Bronchial smooth muscle cell (primary cell): ENCODE results near the gene MCCD1. TPM values are rescaled to one million over a fixed set of nuclear protein-coding genes. Genes with fewer than 3 reads are reported as not detected.

Source experiments
- total RNA-seq: library from RNA; depleted of rRNA; stranded (reverse); fragments of >200 nt; gene quantifications from 2 replicates; pipeline ENCODE4 v1.2.1, GENCODE V29; 2014

The MCCD1 gene
- total RNA-seq, result not detected in 2 replicates

GRCh38 chr6:31528821-31529328, at the start of gene MCCD1:
TSS of gene MCCD1 (plus strand) at chr6:31528962. CDS start at chr6:31529015, 53 bp downstream.

GRCh38 chr6:31497531-31498476, 31.0 kb upstream of the MCCD1 start, which contains the start of gene MICB:
TSS of gene MICB (plus strand) at chr6:31498145. CDS start at chr6:31498194, 49 bp downstream.

GRCh38 chr6:31541658-31542521, 13.1 kb downstream of the MCCD1 start, which contains the start of gene DDX39B:
TSS of gene DDX39B (minus strand) at chr6:31542003. CDS start at chr6:31540532, 1,471 bp downstream.

GRCh38 chr6:31546339-31546957, 17.7 kb downstream of the MCCD1 start, which contains the start of gene ATP6V1G2:
TSS of gene ATP6V1G2 (minus strand) at chr6:31546608. CDS start at chr6:31546559, 49 bp downstream.

GRCh38 chr6:31546958-31547726, 18.4 kb downstream of the MCCD1 start, which contains the start of gene NFKBIL1:
TSS of gene NFKBIL1 (plus strand) at chr6:31547608. CDS start at chr6:31547695, 87 bp downstream.

GRCh38 chr6:31572041-31572911, 43.5 kb downstream of the MCCD1 start, which contains the start of gene LTA:
TSS of gene LTA (plus strand) at chr6:31572289. CDS start at chr6:31572743, 454 bp downstream.

GRCh38 chr6:31575335-31575901, 46.7 kb downstream of the MCCD1 start, which contains the start of gene TNF:
TSS of gene TNF (plus strand) at chr6:31575565. CDS start at chr6:31575742, 177 bp downstream.

Other genes with a start within 250 kb of the MCCD1 start
- gene HLA-B, start 171.8 kb upstream of the MCCD1 start, total RNA-seq, result 124 and 192 TPM in 2 replicates
- 46.5 and 68.6 TPM in 2 replicates for gene MICA, start 125.4 kb upstream of the MCCD1 start, total RNA-seq
- gene MICB, start 30.8 kb upstream of the MCCD1 start, total RNA-seq, result 3.1 and 6.1 TPM in 2 replicates
- gene DDX39B, start 13.0 kb downstream of the MCCD1 start, total RNA-seq, result 324 and 339 TPM in 2 replicates
- gene ATP6V1G2, start 17.6 kb downstream of the MCCD1 start, total RNA-seq, result 8.9 and 10.4 TPM in 2 replicates
- 32.9 and 39.4 TPM in 2 replicates for gene NFKBIL1, start 18.6 kb downstream of the MCCD1 start, total RNA-seq
- gene LTA, start 43.3 kb downstream of the MCCD1 start, total RNA-seq, result not detected in 2 replicates
- not detected in 2 replicates for gene TNF, start 46.6 kb downstream of the MCCD1 start, total RNA-seq
- gene LTB, start 53.5 kb downstream of the MCCD1 start, total RNA-seq, result not detected in 2 replicates
- gene LST1, start 57.3 kb downstream of the MCCD1 start, total RNA-seq, result 0.09 and 0.32 TPM in 2 replicates
- gene NCR3, start 64.0 kb downstream of the MCCD1 start, total RNA-seq, result not detected in 2 replicates
- not detected in 2 replicates for gene AIF1, start 86.3 kb downstream of the MCCD1 start, total RNA-seq
- 18.4 and 18.6 TPM in 2 replicates for gene PRRC2A, start 91.8 kb downstream of the MCCD1 start, total RNA-seq
- gene BAG6, start 123.7 kb downstream of the MCCD1 start, total RNA-seq, result 81.1 and 90.6 TPM in 2 replicates
- 1.6 and 1.8 TPM in 2 replicates for gene APOM, start 126.9 kb downstream of the MCCD1 start, total RNA-seq
- 16.9 and 19.9 TPM in 2 replicates for gene C6orf47, start 131.8 kb downstream of the MCCD1 start, total RNA-seq
- 12.2 and 14.3 TPM in 2 replicates for gene GPANK1, start 136.0 kb downstream of the MCCD1 start, total RNA-seq
- 70.2 and 83.9 TPM in 2 replicates for gene CSNK2B, start 137.1 kb downstream of the MCCD1 start, total RNA-seq
- gene LY6G5B, start 141.0 kb downstream of the MCCD1 start, total RNA-seq, result 2.2 and 4.0 TPM in 2 replicates
- 0.09 and 0.63 TPM in 2 replicates for gene LY6G5C, start 152.1 kb downstream of the MCCD1 start, total RNA-seq
- gene ABHD16A, start 174.4 kb downstream of the MCCD1 start, total RNA-seq, result 54.5 and 96.4 TPM in 2 replicates
- gene LY6G6F, start 177.9 kb downstream of the MCCD1 start, total RNA-seq, result not detected in 2 replicates
- 0.47 TPM in 1 of 2 replicates, not detected in the other for gene LY6G6D, start 186.4 kb downstream of the MCCD1 start, total RNA-seq
- not detected in 2 replicates for gene LY6G6C, start 192.8 kb downstream of the MCCD1 start, total RNA-seq
- gene MPIG6B, start 194.4 kb downstream of the MCCD1 start, total RNA-seq, result not detected in 2 replicates
- 152 and 207 TPM in 2 replicates for gene DDAH2, start 200.3 kb downstream of the MCCD1 start, total RNA-seq
- gene CLIC1, start 207.6 kb downstream of the MCCD1 start, total RNA-seq, result 521 and 664 TPM in 2 replicates
- gene MSH5, start 211.0 kb downstream of the MCCD1 start, total RNA-seq, result 2.7 and 3.6 TPM in 2 replicates
- gene SAPCD1, start 233.7 kb downstream of the MCCD1 start, total RNA-seq, result 0.26 and 1.3 TPM in 2 replicates
- gene VWA7, start 248.4 kb downstream of the MCCD1 start, total RNA-seq, result 0.79 and 0.86 TPM in 2 replicates